SK-N-SH (cell line): ENCODE measurements around the gene MED29. TPM values are rescaled to one million over a fixed set of nuclear protein-coding genes. Genes with fewer than 3 reads are reported as not detected.

Experiments used
- CTCF ChIA-PET: fragments of 300-600, 350-600 bp; formaldehyde crosslinking; extraction: SDS; loops from one replicate; lab custom pipeline; 2021; lab: Yijun Ruan, JAX
- POLR2A ChIA-PET: fragments of 350-600 bp; sonication (Branson Sonifier 250); formaldehyde crosslinking; extraction: SDS; loops from one replicate; lab custom pipeline; 2020; ENCODE audit warnings: antibody characterized with exemption, inconsistent platforms; lab: Yijun Ruan, JAX
- DNase-seq: peaks from one replicate; pipeline ENCODE4 v3.0.0; 2012
- H2AFZ ChIP-seq: fragments of 200-600 bp; sonication (generic); 2 replicates; pipeline ENCODE4 v1.8.1; 2016; ENCODE audit warnings: antibody characterized with exemption, mild to moderate bottlenecking, low read depth
- H3F3A ChIP-seq: fragments of 200-600 bp; sonication (generic); replicated peaks from 2 replicates; pipeline ENCODE3; 2016; ENCODE audit warnings: antibody characterized with exemption, mild to moderate bottlenecking; ENCODE audit not compliant: insufficient read depth
- H3K27ac ChIP-seq, 2 experiments: fragments of 200-500 bp in 1 of 2; fragments of 200-600 bp in 1 of 2; sonication (Bioruptor generic) in 1 of 2; sonication (generic), shearing (Covaris generic) in 1 of 2; 2 replicates each; pipeline versions ENCODE4 v1.5.1 to v1.6.1; 2014 to 2016; ENCODE audit warnings: low read depth in 2 of 2, inconsistent platforms in 1 of 2, low read length in 1 of 2, mild to moderate bottlenecking in 1 of 2, mixed read lengths in 1 of 2
- H3K27me3 ChIP-seq: fragments of 200-600 bp; sonication (generic), shearing (Covaris generic); 2 replicates; pipeline ENCODE4 v1.6.1; 2016; ENCODE audit warnings: mixed run types; ENCODE audit not compliant: insufficient read depth
- H3K36me3 ChIP-seq, 2 experiments: fragments of 200-500 bp in 1 of 2; fragments of 200-600 bp in 1 of 2; sonication (Bioruptor generic) in 1 of 2; sonication (generic) in 1 of 2; replicated peaks in 1 of 2; 2 replicates each; pipeline versions ENCODE3 to v1.5.1; 2014 to 2016; ENCODE audit warnings: low read length in 1 of 2, mild to moderate bottlenecking in 1 of 2; ENCODE audit not compliant: insufficient read depth in 2 of 2, control insufficient read depth in 1 of 2
- H3K4me1 ChIP-seq, 2 experiments: fragments of 200-500 bp in 1 of 2; fragments of 200-600 bp in 1 of 2; sonication (Bioruptor generic) in 1 of 2; sonication (generic), shearing (Covaris generic) in 1 of 2; 2 replicates each; pipeline versions ENCODE4 v1.5.1 to v1.6.1; 2014 to 2016; ENCODE audit warnings: low read depth in 1 of 2, low read length in 1 of 2, mixed run types in 1 of 2; ENCODE audit not compliant: insufficient read depth in 2 of 2, control insufficient read depth in 1 of 2
- H3K4me2 ChIP-seq: fragments of 200-600 bp; sonication (generic), shearing (Covaris generic); 2 replicates; pipeline ENCODE4 v1.6.1; 2017; ENCODE audit warnings: mixed run types
- H3K4me3 ChIP-seq, 2 experiments: fragments of 200-500 bp in 1 of 2; fragments of 200-600 bp in 1 of 2; sonication (Bioruptor generic) in 1 of 2; sonication (generic), shearing (Covaris generic) in 1 of 2; 2 replicates each; pipeline versions ENCODE4 v1.5.1 to v1.8.1; 2014 to 2016; ENCODE audit warnings: low read depth in 2 of 2, inconsistent platforms in 1 of 2, low read length in 1 of 2, mild to moderate bottlenecking in 1 of 2, mixed read lengths in 1 of 2, moderate library complexity in 1 of 2
- H3K79me2 ChIP-seq: fragments of 200-600 bp; sonication (generic); 2 replicates; pipeline ENCODE4 v1.8.1; 2017; ENCODE audit warnings: mild to moderate bottlenecking; ENCODE audit not compliant: insufficient read depth
- H3K9ac ChIP-seq: fragments of 200-600 bp; sonication (generic); 2 replicates; pipeline ENCODE4 v1.6.1; 2017; ENCODE audit warnings: mixed run types
- H3K9me2 ChIP-seq: fragments of 200-600 bp; sonication (generic); 2 replicates; pipeline ENCODE4 v1.6.1; 2017; ENCODE audit warnings: mixed run types
- H3K9me3 ChIP-seq: fragments of 200-600 bp; sonication (generic); 2 replicates; pipeline ENCODE4 v1.6.1; 2017; ENCODE audit warnings: mixed run types, mild to moderate bottlenecking, moderate library complexity
- H4K20me1 ChIP-seq: fragments of 200-600 bp; sonication (generic); 2 replicates; pipeline ENCODE4 v1.6.1; 2017; ENCODE audit warnings: mild to moderate bottlenecking, mixed run types; ENCODE audit not compliant: insufficient read depth
- CTCF ChIP-seq: fragments of 200-600 bp; sonication (generic); IDR thresholded peaks from 2 replicates; pipeline ENCODE4 v1.6.1; 2017; ENCODE audit warnings: antibody characterized with exemption, mild to moderate bottlenecking, moderate library complexity
- EP300 ChIP-seq, 2 experiments: IDR thresholded peaks; 2 replicates each; pipeline versions ENCODE4 v1.4.0 to v1.6.1; 2012; ENCODE audit warnings: borderline replicate concordance in 1 of 2, low read depth in 1 of 2, low read length in 1 of 2
- EZH2phosphoT487 ChIP-seq: fragments of 200-600 bp; sonication (generic); IDR thresholded peaks from 2 replicates; pipeline ENCODE4 v1.6.1; 2017; ENCODE audit warnings: low read depth, mixed run types, mild to moderate bottlenecking, antibody characterized with exemption, moderate library complexity, borderline replicate concordance
- FOXJ3 ChIP-seq: sonication (generic); formaldehyde crosslinking; IDR thresholded peaks from 2 replicates; pipeline ENCODE4 v1.5.1; 2020; ENCODE audit warnings: mild to moderate bottlenecking, missing genetic modification reagents
- FOXM1 ChIP-seq: IDR thresholded peaks from 2 replicates; pipeline ENCODE4 v1.4.0; 2012; ENCODE audit warnings: low read depth, mild to moderate bottlenecking
- GATA2 ChIP-seq: sonication (generic); formaldehyde crosslinking; IDR thresholded peaks from 2 replicates; pipeline ENCODE4 v1.5.0; 2020; ENCODE audit warnings: mild to moderate bottlenecking, missing genetic modification reagents
- JUND ChIP-seq: IDR thresholded peaks from 2 replicates; pipeline ENCODE4 v1.4.0; 2012
- MAX ChIP-seq: IDR thresholded peaks from 2 replicates; pipeline ENCODE4 v1.4.0; 2012; ENCODE audit warnings: low read depth
- MXI1 ChIP-seq: IDR thresholded peaks from 2 replicates; pipeline ENCODE4 v1.6.1; 2012; ENCODE audit warnings: mild to moderate bottlenecking, low read depth, low read length, improper control_type of control experiment
- NRF1 ChIP-seq: IDR thresholded peaks from 2 replicates; pipeline ENCODE4 v1.6.1; 2012; ENCODE audit warnings: low read depth, mild to moderate bottlenecking, low read length
- RAD21 ChIP-seq: IDR thresholded peaks from 2 replicates; pipeline ENCODE4 v1.6.1; 2012; ENCODE audit warnings: mild to moderate bottlenecking, low read length
- RFX5 ChIP-seq: IDR thresholded peaks from 2 replicates; pipeline ENCODE4 v1.6.1; 2012; ENCODE audit warnings: mild to moderate bottlenecking, improper control_type of control experiment, low read length
- SIN3A ChIP-seq: IDR thresholded peaks from 2 replicates; pipeline ENCODE4 v1.6.1; 2012; ENCODE audit warnings: low read depth, mild to moderate bottlenecking, low read length, moderate library complexity, borderline replicate concordance
- USF1 ChIP-seq: IDR thresholded peaks from 2 replicates; pipeline ENCODE4 v1.4.0; 2012; ENCODE audit warnings: low read depth, borderline replicate concordance
- YY1 ChIP-seq: IDR thresholded peaks from 2 replicates; pipeline ENCODE4 v1.4.0; 2012; ENCODE audit warnings: low read depth, mild to moderate bottlenecking
- ZBTB33 ChIP-seq: IDR thresholded peaks from 2 replicates; pipeline ENCODE4 v1.4.0; 2012; ENCODE audit warnings: low read depth, borderline replicate concordance
- WGBS: methylation state at CpG from one replicate; pipeline ENCODE4 v1.1.6; 2017; ENCODE audit warnings: low lambda C conversion rate; 5-methylcytosine and 5-hydroxymethylcytosine counted together
- polyA plus RNA-seq, 3 experiments: library from polyadenylated mRNA; depleted of rRNA; stranded (reverse); fragments of >200 nt; gene quantifications; 2 replicates each; pipeline ENCODE4 v1.2.3, GENCODE V29; 2012
- TF ChIP-seq, protein P1 (sequence below): fragments of 150-350 bp; IDR thresholded peaks from 2 replicates; pipeline ENCODE4 v1.6.1; 2016; ENCODE audit warnings: mild to moderate bottlenecking, low read depth, low read length

The MED29 gene
- polyA plus RNA-seq, 1 of the 3 experiments (the other 2 are of a cell fraction), result 32.0 TPM

GRCh38 chr19:39381910-39382611, 9.1 kb upstream of the MED29 start:
- H4K20me1 ChIP-seq, result no peaks in the 10 kb centered on the region
- POLR2A ChIA-PET, result interaction anchor here (1.5 kb wide), 1 partner anchor 9 kb away, joined by 4 read pairs; the partner anchor contains the start of genes MED29 and PAF1
- TF ChIP-seq, protein P1, sequence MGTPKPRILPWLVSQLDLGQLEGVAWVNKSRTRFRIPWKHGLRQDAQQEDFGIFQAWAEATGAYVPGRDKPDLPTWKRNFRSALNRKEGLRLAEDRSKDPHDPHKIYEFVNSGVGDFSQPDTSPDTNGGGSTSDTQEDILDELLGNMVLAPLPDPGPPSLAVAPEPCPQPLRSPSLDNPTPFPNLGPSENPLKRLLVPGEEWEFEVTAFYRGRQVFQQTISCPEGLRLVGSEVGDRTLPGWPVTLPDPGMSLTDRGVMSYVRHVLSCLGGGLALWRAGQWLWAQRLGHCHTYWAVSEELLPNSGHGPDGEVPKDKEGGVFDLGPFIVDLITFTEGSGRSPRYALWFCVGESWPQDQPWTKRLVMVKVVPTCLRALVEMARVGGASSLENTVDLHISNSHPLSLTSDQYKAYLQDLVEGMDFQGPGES, result no peak
- no peak for TF ChIP-seq FOXM1
- no peak for TF ChIP-seq EZH2phosphoT487
- no peak overlapping the region for H2AFZ ChIP-seq
- H3K4me2 ChIP-seq, result no peak overlapping the region
- H3F3A ChIP-seq, result peaks cover 13% of the 10 kb centered on the region
- 78% methylated on average over 9 of the region's 10 CpGs for WGBS
- H3K4me1 ChIP-seq, result no peaks in the 10 kb centered on the region
- H3K9me2 ChIP-seq, result no peaks in the 10 kb centered on the region
- CTCF ChIA-PET, result interaction anchor here (1.2 to 1.3 kb wide), 2 partner anchors 30 to 40 kb away, joined by 3 to 4 read pairs; partner anchors contain the start of genes PLEKHG2 and SAMD4B
- H3K9ac ChIP-seq, result no peak overlapping the region
- DNase-seq, result no peak
- H3K27ac ChIP-seq, result no peak overlapping the region
- no peaks in the 10 kb centered on the region for H3K27me3 ChIP-seq
- peaks cover 33 to 80% of the 10 kb centered on the region in 2 experiments for H3K36me3 ChIP-seq
- no peaks in the 10 kb centered on the region for H3K9me3 ChIP-seq
- no peak overlapping the region for H3K4me3 ChIP-seq
- H3K79me2 ChIP-seq, result no peaks in the 10 kb centered on the region

- H4K20me1 ChIP-seq, result no peaks in the 10 kb centered on the region
- no peaks in the 10 kb centered on the region for H3K79me2 ChIP-seq
- H3K4me3 ChIP-seq, result no peak overlapping the region
- H3K4me1 ChIP-seq, result no peaks in the 10 kb centered on the region
- peaks cover 13% of the 10 kb centered on the region for H3F3A ChIP-seq
- no peaks in the 10 kb centered on the region for H3K27me3 ChIP-seq
- no peak overlapping the region for H3K4me2 ChIP-seq
- H3K9me2 ChIP-seq, result no peaks in the 10 kb centered on the region
- ChIA-PET POLR2A (interaction anchor here (1.5 kb wide), 1 partner anchor 8 kb away, joined by 4 read pairs; the partner anchor contains the start of genes MED29 and PAF1), CTCF (interaction anchor here (1.2 to 1.3 kb wide), 3 partner anchors 15 to 41 kb away, joined by 3 to 4 read pairs (median 3); partner anchors contain the start of genes PLEKHG2 and SAMD4B)
- no peak overlapping the region for H2AFZ ChIP-seq
- DNase-seq, result no peak
- H3K9ac ChIP-seq, result no peak overlapping the region
- 93% methylated on average over 18 of the region's 18 CpGs for whole genome bisulfite sequencing
- H3K9me3 ChIP-seq, result no peaks in the 10 kb centered on the region
- H3K36me3 ChIP-seq, result peaks cover 39 to 78% of the 10 kb centered on the region in 2 experiments
- no peak overlapping the region for H3K27ac ChIP-seq
- TF ChIP-seq EP300 (IDR thresholded peaks at IDR 0.05; ENCODE audit: borderline replicate concordance in 1 of 2, low read depth in 1 of 2, low read length in 1 of 2) (no peak), USF1 (no peak), RAD21 (no peak), RFX5 (no peak), ZBTB33 (no peak), CTCF (no peak), MXI1 (no peak), JUND (no peak), NRF1 (no peak), FOXJ3 (no peak), YY1 (no peak), MAX (no peak), SIN3A (no peak), GATA2 (CRISPR knock-in tag) (no peak)
- TF ChIP-seq, protein P1, result no peak
Observed at GRCh38 chr19:39382991-39383828, 8.0 kb upstream of the MED29 start.
